ENCODE results near the gene CBFA2T3.

DNA sequence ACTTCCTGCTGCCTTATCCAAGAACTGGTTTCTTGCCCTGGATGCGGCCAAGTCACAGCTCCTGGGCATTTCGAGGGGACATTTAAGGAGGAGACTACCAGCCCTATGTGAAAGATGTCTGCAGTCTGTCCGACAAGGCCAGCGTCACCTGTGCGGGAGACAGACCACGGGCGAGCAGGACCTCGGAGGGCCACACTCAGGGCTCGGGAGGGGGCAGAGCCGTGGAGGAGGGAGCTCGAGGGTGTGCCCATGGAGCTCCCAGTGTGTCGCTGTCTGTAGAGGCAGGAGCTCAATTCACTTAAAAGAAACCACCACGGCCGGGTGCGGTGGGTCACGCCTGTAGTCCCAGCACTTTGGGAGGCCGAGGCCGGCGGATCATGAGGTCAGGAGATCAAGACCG, 33.3 kb downstream of the CBFA2T3 start:
- TF ChIP-seq POLR2A (IDR thresholded peaks at IDR 0.05) (no peak), POLR2AphosphoS5 (IDR thresholded peaks at IDR 0.05) (no peak)
- TF ChIP-seq, protein P1, sequence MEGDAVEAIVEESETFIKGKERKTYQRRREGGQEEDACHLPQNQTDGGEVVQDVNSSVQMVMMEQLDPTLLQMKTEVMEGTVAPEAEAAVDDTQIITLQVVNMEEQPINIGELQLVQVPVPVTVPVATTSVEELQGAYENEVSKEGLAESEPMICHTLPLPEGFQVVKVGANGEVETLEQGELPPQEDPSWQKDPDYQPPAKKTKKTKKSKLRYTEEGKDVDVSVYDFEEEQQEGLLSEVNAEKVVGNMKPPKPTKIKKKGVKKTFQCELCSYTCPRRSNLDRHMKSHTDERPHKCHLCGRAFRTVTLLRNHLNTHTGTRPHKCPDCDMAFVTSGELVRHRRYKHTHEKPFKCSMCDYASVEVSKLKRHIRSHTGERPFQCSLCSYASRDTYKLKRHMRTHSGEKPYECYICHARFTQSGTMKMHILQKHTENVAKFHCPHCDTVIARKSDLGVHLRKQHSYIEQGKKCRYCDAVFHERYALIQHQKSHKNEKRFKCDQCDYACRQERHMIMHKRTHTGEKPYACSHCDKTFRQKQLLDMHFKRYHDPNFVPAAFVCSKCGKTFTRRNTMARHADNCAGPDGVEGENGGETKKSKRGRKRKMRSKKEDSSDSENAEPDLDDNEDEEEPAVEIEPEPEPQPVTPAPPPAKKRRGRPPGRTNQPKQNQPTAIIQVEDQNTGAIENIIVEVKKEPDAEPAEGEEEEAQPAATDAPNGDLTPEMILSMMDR (IDR thresholded peaks at IDR 0.05): no peak
